Activated effector memory CD4-positive, alpha-beta T cell treated with Interleukin-2 at 50 U/mL for 16 hours (primary cell): Measurements from ENCODE around the gene RAB18.
"Not testable (repeated sequence)": the region's sequence is repeated elsewhere in the genome, so short reads cannot be mapped to it uniquely, and the experiment has no call there.

Experiments used
- DNase-seq: peaks from one replicate; pipeline ENCODE4 v3.0.0-alpha.2; 2020

RAB18 gene

DNA sequence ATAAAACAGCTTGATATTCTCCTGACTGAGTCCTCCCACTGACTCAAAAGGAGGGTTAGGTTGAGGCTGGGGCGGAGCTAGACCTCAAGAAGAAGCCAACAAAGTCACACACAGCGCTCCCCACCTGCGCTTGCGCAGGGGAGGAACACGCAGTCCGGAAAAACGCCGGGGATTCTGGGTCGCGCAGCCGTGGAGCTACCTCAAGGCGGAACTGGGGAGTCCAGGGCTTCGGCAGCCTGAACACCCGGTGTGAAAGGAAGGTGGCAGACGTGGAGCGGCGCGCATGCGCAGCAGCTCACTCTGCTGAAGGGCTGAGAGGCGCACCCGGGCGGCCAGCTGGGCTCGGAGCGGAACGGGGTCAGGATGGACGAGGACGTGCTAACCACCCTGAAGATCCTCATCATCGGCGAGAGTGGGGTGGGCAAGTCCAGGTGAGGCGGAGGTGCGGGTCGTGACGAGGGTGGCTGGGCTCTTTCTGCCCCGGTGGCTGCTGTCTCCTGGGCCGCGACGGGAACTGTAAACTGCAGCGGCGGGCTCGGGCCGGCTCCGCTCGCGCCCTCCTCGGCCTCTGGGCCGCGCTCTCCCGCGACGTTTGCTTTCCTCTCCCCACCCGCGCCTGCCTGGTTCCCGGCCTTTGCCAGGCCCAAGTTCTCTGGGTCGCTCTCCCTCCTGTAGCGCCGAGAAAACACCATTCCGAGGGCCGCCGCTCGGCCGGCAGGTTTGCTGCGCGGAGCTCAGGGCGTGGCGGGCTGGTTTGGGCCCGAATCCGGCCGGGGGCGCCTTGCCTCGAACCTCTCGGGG is at the start of gene RAB18:
TSS of gene RAB18 (plus strand) at position 298 of the 801 bp plus-strand sequence. CDS start at position 364, 66 bp downstream.
- DNase-seq = peak; percentile 98

DNA sequence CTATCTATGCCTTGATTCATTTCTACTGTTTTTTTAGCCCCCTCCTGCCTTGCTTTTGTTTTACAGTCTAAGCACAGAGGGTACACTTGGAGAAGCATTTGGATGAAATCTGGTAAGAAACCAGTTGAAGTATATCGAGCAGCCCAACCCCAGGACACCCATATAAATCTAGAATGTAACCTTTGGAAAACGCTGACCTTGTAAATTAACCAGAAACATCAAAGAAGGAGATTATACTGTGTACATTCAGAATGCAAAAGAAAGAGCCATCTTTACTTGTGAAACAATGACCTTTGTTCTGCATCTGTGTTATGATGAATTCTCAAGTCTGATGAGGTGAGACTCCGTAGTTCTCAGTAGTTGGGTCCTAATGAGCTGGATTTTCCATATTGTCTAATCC is 49.3 kb upstream of the RAB18 start:
- no peak for DNase-seq

- DNase-seq = no peak
These were observed 46.7 kb upstream of the RAB18 start for GRCh38 chr10:27457261-27457945.

DNA sequence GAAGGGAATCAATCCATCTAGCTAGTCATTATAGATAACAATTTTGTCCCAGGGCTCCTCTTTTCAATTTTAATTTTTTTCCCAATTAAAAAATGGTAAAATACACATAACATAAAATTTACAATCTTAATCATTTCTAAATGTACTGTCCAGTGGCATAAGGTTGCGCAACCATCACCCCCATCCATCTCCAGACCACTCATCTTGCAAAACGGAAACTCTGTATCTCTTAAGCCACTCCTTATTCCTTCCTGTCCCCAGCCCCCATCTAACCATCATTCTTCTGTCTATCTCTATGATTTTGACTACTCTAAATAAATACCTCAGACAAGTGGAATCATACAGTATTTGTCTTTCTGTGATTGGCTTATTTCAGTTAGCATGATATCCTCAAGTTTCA is 46.1 kb upstream of the RAB18 start:
- DNase-seq = no peak

DNA sequence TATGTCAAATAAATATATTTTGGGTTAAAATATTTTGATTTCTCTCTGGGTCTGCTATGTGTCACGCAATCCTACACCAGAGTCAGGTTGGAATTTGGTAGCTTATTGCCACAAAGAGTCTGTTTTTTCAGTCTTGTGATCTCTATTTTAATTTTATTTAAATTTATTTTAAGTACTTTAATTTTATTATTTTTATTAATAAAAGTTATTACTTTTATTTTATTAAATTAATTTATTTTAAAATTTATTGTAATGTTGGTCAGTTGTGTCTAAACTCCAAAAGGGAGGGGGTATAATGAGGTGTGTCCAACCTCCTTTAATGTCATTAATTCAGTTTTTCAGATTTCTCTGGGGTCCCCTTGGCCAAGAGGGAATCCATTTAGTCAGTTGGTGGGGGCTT is 42.8 kb upstream of the RAB18 start:
- DNase-seq = no peak

- DNase-seq = no peak
These were observed 40.1 kb upstream of the RAB18 start for GRCh38 chr10:27463961-27464360.

DNA sequence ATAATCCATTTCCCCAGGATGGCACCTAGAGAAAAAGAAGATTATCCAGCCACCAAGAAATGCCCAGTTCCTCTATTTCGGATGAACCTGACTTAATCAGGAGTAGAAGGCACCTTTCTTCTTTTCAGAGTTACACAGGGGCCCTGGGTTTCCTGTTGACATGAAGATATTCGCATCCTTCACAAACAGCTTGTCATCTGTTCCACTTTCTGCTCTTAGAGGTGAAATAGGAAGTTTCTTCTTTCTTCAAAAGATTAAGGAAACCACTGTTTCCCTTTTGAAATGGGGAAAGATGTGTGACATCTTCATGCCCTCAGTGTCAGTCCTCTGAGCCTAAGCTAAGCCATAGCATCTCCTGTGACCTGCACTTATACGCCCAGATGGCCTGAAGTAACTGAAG is 39.1 kb upstream of the RAB18 start:
- no peak for DNase-seq

DNA sequence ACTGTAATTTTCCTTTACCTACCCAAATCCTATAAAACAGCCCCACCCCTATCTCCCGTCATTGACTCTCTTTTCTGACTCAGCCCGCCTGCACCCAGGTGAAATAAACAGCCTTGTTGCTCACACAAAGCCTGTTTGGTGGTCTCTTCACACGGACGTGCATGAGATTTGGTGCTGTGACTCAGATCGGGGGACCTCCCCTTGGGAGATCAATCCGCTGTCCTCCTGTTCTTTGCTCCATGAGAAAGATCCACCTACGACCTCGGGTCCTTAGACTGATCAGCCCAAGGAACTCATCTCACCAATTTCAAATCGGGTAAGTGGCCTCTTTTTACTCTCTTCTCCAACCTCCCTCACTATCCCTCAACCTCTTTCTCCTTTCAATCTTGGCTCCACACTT is 38.5 kb upstream of the RAB18 start:
- not testable (repeated sequence) for DNase-seq

DNA sequence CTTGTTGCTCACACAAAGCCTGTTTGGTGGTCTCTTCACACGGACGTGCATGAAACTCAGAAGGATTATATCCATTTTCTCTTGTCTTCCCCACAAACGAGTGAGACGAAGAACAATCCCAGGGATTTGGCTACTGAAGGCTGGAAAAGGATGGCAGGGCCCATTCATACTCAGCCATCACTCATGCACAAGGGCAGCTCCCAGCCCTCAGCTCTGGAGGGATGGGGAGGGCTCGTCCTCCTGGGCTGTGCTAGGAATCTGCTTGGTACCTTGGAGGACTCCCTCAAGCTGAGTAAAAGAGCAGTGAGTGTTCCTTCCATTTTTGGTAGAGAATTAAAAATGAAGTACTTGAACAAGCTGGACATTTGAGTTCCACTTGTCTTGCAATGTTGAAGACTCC is 33.2 kb upstream of the RAB18 start:
- no peak for DNase-seq

DNA sequence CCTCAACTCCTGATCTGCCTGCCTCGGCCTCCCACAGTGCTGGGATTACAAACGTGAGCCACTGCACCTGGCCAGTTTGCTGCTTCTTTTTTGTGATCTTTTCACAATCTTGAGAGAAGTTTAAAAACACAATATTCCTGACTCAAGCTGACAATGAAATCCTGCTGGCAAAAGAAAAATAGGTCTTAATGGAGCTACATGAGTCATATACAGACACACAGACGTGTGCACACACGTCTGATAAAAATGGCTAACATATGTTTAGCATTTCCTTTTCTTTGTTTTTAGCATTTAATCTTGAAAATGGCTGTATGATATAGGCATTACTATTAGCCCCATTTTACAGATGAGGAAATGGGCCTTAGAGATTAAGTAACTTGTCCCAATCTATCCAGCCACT is 29.4 kb upstream of the RAB18 start:
- DNase-seq = no peak

DNA sequence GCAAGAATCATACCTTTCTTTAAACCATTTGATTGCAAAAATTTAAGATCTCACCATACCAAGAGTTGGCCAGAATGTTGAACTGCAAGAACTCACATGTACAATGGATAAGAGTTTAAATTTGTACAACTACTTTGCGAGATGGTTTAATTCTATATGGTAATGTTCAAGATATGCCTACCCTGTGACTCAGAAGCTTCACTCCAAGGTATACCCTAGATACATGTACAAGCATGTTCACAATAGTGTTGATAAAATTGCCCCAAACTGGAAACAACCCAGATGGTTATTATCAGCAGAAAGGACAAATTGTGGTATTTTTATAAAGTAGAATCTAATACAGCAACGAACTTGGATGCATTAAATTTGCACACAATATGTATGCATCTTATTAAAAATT is 25.1 kb upstream of the RAB18 start:
- no peak for DNase-seq

DNA sequence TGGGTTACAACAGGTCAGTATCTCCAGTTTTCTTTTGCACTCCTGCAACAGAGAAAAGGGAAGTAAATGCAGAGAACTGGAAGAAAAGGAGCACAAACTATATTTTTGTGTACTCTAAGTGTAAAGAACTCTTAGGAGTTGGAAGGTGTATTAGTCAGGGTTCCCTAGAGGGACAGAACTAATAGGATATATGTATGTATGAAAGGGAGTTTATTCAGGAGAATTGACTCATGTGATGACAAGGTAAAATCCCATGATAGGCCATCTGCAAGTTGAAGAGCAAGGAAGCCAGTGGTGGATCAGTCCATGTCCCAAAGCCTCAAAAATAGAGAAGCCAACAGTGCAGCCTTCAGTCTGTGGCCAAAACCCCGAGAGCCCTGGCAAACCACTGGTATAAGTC is 22.6 kb upstream of the RAB18 start:
- no peak for DNase-seq

- DNase-seq = no peak
These were observed 20.8 kb upstream of the RAB18 start for GRCh38 chr10:27482984-27483956.

- DNase-seq = no peak
These were observed 18.7 kb upstream of the RAB18 start for GRCh38 chr10:27485368-27485767.

- DNase-seq = no peak
These were observed 18.1 kb upstream of the RAB18 start for GRCh38 chr10:27485986-27486385.

GRCh38 chr10:27490807-27491206 is 13.3 kb upstream of the RAB18 start:
- DNase-seq = no peak

DNA sequence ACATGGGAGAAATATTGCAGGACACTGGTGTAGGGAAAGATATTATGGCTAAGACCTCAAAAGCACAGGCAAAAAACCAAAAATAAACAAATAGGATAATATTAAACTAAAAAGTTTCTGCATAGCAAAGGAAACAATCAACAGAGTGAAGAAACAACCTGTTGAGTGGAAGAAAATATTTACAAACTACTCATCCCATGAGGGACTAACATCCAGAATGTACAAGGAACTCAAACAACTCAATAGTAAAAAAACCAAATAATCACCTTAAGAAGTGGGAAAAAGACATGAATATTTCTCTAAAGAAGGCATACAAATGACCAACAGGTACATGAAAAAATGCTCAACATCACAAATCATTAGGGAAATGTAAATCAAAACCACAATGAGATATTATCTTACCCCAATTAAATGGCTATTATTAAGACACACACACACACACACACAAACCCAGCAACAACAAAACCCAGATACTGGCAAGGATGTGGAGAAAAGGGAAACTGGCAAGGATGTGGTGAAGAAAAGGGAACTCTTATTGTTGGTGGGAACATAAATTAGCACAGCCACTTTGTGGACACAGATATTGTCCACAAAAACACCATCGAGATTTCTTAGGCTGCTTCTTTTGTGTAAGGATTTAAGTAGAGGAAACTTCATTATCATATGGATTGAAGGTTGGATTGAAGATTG is 9.8 kb upstream of the RAB18 start:
- DNase-seq = no peak

- no peak for DNase-seq
These were observed 8.0 kb upstream of the RAB18 start for GRCh38 chr10:27496137-27496536.

DNA sequence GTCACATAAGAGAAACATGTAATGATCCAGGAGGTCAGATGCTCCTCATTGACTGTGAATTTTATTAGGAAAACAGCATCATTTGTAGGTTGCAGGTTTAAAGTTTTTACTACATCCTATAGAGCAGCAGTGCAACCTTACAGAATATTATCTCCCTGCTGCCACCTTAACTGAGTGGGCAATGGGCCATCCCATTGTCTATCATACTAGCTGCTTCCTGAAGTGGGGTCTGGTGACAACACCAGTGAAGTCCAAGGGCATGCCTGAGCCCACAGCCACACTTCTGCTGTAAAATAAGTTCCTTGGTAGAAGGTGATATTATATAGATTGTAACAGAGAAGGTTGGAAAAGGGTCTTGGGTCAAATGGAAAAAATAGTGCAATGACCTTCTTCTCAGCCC is 4.0 kb upstream of the RAB18 start:
- no peak for DNase-seq

- DNase-seq = no peak
These were observed 3.2 kb upstream of the RAB18 start for GRCh38 chr10:27500886-27501285.

- no peak for DNase-seq
These were observed 552 bp upstream of the RAB18 start for GRCh38 chr10:27503498-27504006.

DNA sequence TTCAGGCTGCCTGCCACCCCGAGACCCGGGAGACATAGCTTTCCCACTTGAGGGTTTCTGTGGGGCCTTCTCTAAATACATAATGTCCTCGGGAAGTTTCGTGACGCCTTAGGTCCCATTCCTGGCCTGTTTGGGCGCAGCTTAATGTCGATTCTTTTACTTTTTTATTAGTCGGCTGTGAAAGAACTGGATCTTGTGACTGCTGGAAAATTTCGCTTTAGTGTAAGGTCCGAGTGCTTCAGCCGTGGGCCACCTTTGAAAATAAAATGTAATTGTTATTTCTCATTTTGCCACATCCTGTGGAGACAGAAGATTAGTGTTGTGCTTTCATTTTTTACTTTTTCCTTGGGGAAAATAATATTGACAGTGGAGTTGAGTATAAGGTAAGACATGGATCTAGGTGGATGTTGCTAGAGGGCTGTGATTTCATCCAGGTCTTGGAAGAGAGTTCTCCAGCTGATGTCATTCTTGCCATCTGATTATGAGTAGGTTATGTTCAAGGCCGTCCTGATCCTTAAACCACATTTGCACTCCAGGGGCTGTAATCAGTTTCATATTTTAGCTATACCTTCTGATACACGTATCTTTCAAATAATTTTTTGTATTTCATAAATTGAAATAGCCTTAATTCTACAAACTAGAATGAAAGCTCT is 830 bp downstream of the RAB18 start:
- DNase-seq = no peak
